ENCODE measurements around the gene RPL10A. TPM values are rescaled to one million over a fixed set of nuclear protein-coding genes. Genes with fewer than 3 reads are reported as not detected.

The RPL10A gene
- polyA plus RNA-seq, 4 donors = 1,735 to 2,163 (median 2,054) TPM

DNA sequence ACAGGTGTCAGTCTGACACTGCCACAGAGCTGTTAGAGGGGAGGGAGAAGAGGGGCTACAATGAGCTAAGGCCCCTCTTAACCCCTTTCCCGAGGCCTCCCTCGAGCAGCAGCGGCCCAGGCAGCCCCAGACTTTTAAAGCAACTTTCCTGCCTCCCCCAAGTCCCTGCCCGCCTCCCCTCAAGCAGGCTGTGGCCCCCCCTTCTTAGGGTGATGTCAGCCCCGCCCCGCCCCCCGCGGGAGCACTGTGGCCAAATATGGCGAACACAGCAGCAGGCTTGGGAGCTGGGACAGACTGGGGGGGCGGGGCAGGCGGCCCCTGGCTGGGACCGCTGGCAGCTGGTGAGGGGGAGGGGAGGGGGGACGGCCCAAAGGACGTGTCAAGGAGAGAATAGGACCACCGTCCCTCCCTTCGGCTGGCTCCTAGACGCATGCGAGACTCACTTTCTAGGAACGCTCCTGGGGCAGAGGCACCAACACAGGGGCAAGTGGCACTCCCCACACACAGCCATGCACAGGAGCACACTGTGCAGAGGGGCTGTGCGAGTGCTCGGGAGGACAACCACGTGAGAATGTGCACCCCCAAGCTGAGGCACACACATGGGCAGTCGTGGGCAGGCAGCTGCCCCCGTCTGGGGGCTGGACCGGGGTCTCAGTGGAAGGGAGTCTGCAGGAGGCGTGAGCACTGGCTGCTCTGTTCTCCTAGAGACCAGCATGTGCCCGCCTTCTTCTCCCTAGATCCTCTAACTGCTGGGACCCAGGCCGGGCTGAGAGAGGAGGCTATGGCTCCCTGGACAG lies 22.0 kb downstream of the RPL10A start:
- DNase-seq (ENCODE audit: low read depth in 4 of 4, low spot score in 2 of 4) = no peak

GRCh38 chr6:35490821-35491557 lies 22.8 kb downstream of the RPL10A start:
- no peak for DNase-seq (ENCODE audit: low read depth in 4 of 4, low spot score in 2 of 4)

DNA sequence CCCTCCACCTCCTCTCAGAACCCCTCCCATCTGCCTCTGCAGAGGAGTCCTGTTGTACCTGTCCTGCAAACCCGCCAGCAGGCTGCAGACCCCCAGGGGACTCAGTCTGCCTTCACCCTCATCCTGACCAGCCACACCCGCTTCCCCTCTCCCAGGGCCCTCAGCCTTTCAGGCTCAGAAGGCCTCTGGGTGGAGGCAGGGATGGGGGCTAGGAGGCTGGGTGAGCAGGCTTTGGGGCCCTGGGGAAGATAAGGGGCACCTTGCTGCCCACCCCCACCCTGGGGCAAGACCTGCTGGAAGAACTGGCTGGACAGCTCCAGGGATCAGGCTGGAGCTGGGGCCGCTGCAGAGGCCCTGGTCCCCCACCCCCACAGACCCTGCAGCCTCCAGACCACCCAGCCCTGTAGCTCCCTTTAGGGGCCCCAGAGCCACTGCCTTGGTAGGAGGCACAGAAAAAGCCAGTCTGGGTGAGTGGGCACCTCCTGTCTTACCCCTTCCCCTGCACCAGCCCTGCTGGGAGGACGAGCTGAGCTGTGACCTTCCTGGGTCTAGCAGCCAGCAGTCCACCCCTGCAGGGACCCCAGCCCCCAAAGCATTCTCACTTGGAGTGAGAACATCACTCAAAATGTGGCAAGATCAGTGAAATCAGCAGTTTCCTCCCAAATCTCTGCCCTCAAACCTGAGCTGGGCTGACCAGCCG lies 23.5 kb downstream of the RPL10A start:
- DNase-seq (ENCODE audit: low read depth in 4 of 4, low spot score in 2 of 4) = no peak

DNA sequence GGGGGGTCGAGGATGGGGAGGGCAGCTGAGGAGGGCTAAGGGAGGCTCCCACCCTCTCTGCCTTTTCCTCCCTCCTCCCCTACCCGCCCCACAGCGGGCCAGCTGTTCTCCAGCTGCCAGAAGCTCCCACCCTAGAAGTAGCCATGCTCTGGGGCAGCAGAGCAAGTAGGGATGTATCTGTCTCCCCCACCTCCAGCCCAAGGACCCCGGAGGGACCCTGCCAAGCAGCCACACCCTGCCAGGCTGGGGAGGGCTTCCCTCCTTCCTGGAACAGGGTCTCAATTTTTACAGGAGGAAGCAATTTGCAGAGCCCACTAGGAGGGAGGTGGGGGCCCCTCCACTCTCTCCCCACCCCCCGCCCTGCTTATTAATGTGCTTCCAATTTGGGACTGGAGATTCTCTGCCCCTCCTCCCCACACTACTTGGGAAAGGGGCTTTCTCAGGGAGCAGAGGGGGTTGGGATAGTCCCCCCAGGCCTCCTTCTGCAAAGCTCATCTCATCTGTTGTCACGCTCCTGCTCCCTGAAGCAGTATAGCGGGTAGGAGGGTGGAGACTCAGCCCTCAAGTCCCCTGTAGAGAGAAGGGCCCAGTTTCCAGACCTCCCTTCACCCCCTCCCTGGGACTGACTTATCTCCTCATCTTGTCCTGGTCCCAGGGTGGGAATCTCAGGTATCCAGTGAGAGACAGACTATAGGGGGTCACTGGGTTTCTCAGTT lies 24.2 kb downstream of the RPL10A start:
- no peak for DNase-seq (ENCODE audit: low read depth in 4 of 4, low spot score in 2 of 4)

DNA sequence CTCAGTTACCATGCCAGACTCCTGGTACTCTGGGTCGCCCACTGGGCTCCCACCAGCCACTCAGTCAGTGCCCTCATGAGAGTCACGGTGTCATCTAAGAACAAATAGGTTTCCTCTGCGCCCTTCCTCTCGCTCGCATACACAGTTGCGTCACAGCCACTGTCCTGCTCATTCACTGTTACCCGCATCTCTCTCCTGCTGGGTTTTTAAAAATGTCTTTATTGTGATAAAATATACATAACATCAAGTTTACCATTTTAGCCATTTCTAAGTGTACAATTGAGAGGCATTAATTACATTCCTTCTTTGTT lies 24.7 kb downstream of the RPL10A start:
- no peak for DNase-seq (ENCODE audit: low read depth in 4 of 4, low spot score in 2 of 4)

GRCh38 chr6:35493307-35493983 lies 25.2 kb downstream of the RPL10A start:
- no peak for DNase-seq (ENCODE audit: low read depth in 4 of 4, low spot score in 2 of 4)

GRCh38 chr6:35494161-35494563 lies 26.0 kb downstream of the RPL10A start:
- DNase-seq (ENCODE audit: low read depth in 4 of 4, low spot score in 2 of 4) = no peak

DNA sequence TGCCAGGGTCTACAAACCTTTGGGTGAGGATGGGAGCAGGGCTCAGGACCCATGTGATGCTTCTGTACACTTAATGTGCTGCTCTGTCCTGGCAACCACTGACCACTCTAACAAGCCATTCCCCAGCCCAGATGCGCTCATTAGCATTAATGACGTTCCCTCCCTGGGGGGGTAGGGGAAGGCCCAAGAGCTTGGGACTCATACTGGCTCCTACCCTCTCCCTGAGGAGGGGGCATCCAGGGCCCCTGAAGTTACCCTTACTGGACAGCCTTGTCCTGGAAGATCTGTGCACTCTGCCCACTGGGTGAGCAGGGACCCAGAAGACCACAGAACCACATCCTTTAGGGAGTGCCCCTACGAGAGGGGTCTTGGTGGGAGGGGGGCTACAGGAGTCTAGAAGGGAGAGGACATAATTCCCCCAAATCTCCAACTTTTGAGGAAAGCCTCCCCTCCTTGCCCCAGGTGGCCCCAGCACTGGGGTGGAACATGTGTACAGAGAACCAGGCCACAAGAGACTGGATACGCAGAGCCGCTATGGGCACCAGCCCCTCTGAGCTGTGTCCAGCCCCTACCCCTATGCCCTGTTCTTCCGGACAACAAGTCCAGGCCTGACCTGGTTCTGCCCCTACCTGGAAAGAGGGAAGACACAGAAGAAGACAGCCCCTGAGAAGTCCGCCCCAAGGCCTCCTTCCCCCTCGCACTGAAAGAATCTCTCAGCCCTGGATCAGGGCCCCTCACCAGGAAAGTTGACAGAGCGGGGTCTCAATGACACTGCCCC lies 27.2 kb downstream of the RPL10A start:
- DNase-seq (ENCODE audit: low read depth in 4 of 4, low spot score in 2 of 4) = no peak

- no peak for DNase-seq (ENCODE audit: low read depth in 4 of 4, low spot score in 2 of 4)
Measured at GRCh38 chr6:35496036-35496840, 28.0 kb downstream of the RPL10A start.

- peak in 1 of 4 donors; percentile 58 for DNase-seq (ENCODE audit: low read depth in 4 of 4, low spot score in 2 of 4)
Measured at GRCh38 chr6:35496841-35497570, 28.8 kb downstream of the RPL10A start, which contains the start of gene TEAD3. TSS of gene TEAD3 (minus strand) at chr6:35497079.

DNA sequence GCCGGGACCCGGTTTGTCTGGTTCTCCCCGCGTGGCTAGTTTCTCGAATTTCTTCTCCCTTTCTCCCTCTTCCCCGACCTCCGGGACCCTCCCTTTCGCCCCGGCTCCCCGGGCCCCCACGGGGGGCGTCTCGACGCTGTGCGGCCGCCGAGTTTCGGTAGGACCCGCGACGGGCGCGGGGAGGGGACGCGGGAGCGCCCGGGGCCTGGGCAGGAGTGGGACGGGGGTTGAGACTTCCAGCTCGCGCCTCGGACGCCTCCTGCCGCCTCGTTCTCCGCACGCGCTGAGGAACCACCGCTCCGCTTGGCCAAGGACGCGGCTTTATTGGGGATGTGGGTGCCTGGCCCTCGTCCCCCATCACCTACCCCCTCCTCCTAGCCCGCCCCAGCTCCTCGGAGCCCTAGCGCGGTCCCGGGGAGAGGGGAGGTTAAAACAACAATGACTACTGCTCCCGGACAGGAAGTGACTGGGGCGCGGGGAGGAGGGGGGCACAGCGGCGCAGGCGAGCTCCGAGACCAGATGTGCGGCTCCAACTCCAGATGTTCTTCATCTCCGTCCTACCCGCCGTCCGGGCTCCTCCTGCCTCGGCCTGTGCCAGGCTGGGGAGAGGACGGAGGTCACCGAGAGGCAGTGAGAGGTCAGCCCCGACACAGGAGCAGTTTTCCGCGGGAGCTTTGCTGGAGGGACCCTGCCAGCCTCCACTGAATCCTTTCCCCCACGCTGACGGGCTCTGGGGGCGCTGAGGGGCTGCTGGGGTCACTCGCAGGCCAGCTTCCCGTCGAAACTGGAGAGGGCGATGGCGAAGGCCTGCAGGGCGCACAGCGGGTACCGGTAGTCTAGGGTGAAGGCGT lies 29.6 kb downstream of the RPL10A start:
- DNase-seq (ENCODE audit: low read depth in 4 of 4, low spot score in 2 of 4) = peak in 2 of 4 donors; percentile 71 to 81

GRCh38 chr6:35498422-35499067 lies 30.3 kb downstream of the RPL10A start:
- no peak for DNase-seq (ENCODE audit: low read depth in 4 of 4, low spot score in 2 of 4)

DNA sequence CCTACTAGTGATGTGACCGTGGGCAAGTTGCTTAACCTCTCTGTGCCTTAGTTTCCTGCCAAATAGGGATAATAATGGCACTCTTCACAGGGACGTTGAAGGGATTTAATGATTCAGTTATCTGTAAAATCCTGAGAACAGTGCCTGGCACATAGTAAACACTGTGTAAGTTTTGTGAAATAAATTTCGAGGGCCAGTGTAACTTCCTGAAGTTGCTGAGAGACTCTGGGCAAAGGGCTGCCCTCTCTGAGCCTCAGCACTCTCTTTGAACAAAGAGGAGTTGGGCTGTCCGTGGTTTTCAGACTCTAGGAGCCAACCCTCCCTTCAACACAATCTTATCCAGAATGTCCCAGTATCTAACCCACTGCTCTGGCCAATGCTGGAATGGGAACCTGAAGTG lies 31.2 kb downstream of the RPL10A start:
- DNase-seq (ENCODE audit: low read depth in 4 of 4, low spot score in 2 of 4) = no peak

DNA sequence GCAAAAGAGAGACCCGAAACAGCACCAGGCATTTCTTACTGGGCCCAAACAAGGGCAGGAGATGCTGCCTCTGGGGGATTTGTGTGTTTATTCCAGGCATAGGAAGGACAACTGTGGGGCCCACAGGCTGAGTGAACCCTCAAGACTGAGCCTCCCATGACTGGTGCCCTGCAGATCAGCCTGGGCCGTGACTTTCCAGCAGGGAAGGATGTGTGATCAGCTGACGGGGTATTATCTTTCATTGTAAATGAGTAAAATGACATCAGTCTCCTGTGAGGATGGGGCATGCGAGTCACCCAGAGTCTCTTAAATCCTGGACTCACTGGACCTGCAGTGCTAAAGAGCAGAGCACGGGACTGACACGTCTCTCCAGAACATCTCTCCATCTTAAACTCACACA lies 32.6 kb downstream of the RPL10A start:
- DNase-seq (ENCODE audit: low read depth in 4 of 4, low spot score in 2 of 4) = no peak

GRCh38 chr6:35501784-35502183 lies 33.6 kb downstream of the RPL10A start:
- DNase-seq (ENCODE audit: low read depth in 4 of 4, low spot score in 2 of 4) = no peak

DNA sequence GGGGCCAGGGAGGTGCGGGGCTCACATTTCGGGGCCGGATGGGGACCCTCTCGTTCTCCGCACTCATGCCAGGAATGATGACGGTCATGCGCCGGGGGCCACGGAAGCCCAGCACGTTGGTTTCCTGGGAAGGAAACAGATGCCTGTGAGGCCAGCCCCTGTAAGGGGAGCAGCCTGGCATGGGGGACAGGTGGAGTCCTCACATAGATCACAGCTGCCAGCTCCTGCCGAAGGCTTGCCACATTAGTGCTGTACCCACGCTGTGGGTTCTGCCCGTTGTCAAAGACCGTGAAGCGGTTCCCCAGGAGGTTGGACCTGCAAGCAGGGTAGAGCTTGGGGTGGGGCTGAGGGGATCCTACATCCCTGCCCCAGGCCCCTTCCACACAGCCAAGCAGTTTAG lies 35.3 kb downstream of the RPL10A start:
- DNase-seq (ENCODE audit: low read depth in 4 of 4, low spot score in 2 of 4) = no peak

GRCh38 chr6:35505999-35506412 lies 37.8 kb downstream of the RPL10A start:
- DNase-seq (ENCODE audit: low read depth in 4 of 4, low spot score in 2 of 4) = no peak

All from left renal cortex interstitium (tissue), 4 donors.